Naive thymus-derived CD8-positive, alpha-beta T cell (primary cell): ENCODE measurements around the gene CLASRP. TPM values are rescaled to one million over a fixed set of nuclear protein-coding genes. Genes with fewer than 3 reads are reported as not detected.
A peak's percentile ranks its signal among the peaks of the same experiment; 100 is the strongest.

Experiments
- ATAC-seq, 2 donors: fragments of 150-1000 bp; cut with Tn5 transposase in 1 of 2; sonication (Bioruptor Pico), chemical (Tn5 transposase) in 1 of 2; 1 replicate in 1 of 2; 2 replicates in 1 of 2; pipeline ENCODE4 v1.10.0; 2021; ENCODE audit warnings: mild to moderate bottlenecking in 2 of 2, moderate library complexity in 2 of 2
- POLR2A ChIA-PET: fragments of 350-600 bp; sonication (Branson Sonifier 250); formaldehyde crosslinking; loops from one replicate; lab custom pipeline; 2021; ENCODE audit warnings: antibody characterized with exemption; lab: Charles Lee
- DNase-seq, 10 donors: peaks; one replicate each; pipeline versions ENCODE4 v3.0.0 to v3.0.0-alpha.2; 2020 to 2022
- H3K27ac Mint-ChIP-seq, 10 donors: one replicate each; pipeline ENCODE4 v1.8.0; 2020 to 2022; ENCODE audit warnings: mild to moderate bottlenecking in 10 of 10, mixed read lengths in 10 of 10, moderate library complexity in 4 of 10, inconsistent platforms in 1 of 10
- H3K27me3 Mint-ChIP-seq, 5 donors: one replicate each; pipeline ENCODE4 v1.8.0; 2021 to 2022; ENCODE audit warnings: mixed read lengths in 5 of 5
- H3K36me3 Mint-ChIP-seq, 3 donors: one replicate each; pipeline ENCODE4 v1.8.0; 2020 to 2022; ENCODE audit warnings: mixed read lengths in 3 of 3, mild to moderate bottlenecking in 2 of 3, inconsistent platforms in 1 of 3
- H3K4me1 Mint-ChIP-seq, 4 donors: one replicate each; pipeline ENCODE4 v1.8.0; 2021 to 2022; ENCODE audit warnings: mixed read lengths in 4 of 4
- H3K4me3 Mint-ChIP-seq, 10 donors: one replicate each; pipeline ENCODE4 v1.8.0; 2020 to 2022; ENCODE audit warnings: mild to moderate bottlenecking in 10 of 10, mixed read lengths in 10 of 10, moderate library complexity in 6 of 10, inconsistent platforms in 1 of 10
- H3K9me3 Mint-ChIP-seq, 9 donors: one replicate each; pipeline ENCODE4 v1.8.0; 2020 to 2022; ENCODE audit warnings: mixed read lengths in 9 of 9, mild to moderate bottlenecking in 3 of 9, inconsistent platforms in 1 of 9, moderate library complexity in 1 of 9
- polyA plus RNA-seq, 3 donors: library from polyadenylated mRNA; unstranded; fragments of 300-500 nt; fragmentation: Illumina TruSeq; gene quantifications; one replicate each; pipeline ENCODE4 v1.2.3, GENCODE V29; 2021
- total RNA-seq, 8 experiments: library from RNA in 2 of 8; stranded (reverse) in 2 of 8; gene quantifications; one replicate each; pipeline ENCODE4 v1.2.3 and lab custom pipeline; 2021 to 2026

Gene CLASRP
- total and polyA plus RNA-seq, 5 experiments from 2014 or later: 2.0 to 150 (median 6.7) TPM

DNA sequence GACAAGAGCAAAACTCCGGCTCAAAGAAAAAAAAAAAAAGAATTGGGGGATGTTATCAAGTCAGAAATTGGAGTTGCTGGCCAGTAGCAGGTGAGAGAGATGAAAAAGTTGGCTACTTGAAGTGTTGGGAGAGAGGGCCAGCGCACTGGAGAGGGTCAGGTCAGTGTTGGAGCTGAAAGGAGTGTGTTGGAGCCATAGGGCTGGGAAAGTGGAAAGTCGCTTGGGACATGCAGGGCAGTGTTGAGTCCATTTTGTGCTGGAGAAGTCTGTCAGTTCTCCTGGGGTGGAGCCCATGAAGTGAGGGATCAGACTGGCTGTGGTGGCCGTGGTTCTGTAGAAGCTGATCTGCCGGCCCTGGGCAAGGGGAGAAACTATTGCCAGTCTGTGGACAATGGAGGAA, 55.9 kb downstream of the CLASRP start:
- Mint-ChIP-seq H3K36me3 (peaks cover 0 to 6% (median 4%) of the 10 kb centered on the region in 3 donors), H3K27me3 (no peaks in the 10 kb centered on the region), H3K4me3 (peak overlapping the region; percentile 60 to 99 (median 93)), H3K9me3 (peaks cover 0 to 2% (median 0%) of the 10 kb centered on the region in 9 donors), H3K4me1 (peaks cover 61 to 84% (median 79%) of the 10 kb centered on the region in 4 donors), H3K27ac (peak overlapping the region; percentile 66 to 100 (median 83))
- POLR2A ChIA-PET: interaction anchor here (3.4 kb wide), 1 partner anchor 56 kb away, joined by 26 read pairs; the partner anchor contains the start of gene CLASRP
- no peak for DNase-seq
- no peak for ATAC-seq

DNA sequence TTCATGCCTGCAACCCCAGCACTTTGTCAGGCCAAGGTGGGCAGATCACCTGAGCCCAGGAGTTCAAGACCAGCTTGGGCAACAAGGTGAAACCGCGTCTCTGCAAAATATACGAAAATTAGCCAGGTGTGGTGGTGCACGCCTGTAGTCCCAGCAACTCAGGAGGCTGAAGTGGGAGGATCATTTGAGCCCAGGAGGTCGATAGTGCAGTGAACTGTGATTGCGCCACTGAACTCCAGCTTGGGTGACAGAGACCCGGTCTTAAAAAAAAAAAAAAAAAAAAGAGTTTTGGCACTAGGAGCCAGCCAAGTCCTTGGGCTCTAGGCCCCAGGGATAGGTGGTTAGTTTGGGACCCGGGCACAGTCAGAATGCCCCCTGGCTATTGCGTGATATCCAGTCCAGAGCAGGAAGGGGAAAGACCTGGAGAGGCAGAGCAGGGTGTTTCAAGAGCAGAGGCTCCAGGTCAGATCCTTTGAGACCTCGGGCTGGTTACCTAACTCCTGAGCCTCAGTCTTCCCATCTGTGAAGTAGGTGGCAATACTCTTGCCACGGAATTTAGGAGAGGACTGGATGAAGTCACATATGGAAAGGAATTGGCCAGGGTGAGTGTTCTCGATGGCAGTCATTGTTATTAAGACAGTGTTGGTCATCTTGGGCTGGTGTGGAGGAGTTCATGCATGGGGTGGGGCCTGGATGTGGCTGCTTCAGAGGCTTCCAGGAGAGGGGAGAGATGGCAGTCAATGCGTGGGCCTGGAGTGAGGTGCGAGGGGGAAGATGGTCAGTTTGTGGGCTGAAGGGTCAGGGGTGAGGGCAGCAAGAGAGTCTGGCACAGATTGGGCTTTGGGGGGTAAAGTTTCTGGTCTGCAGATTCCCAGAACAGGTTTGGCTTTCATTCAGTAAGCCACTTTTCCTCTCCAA, 56.9 kb downstream of the CLASRP start:
- H3K27ac Mint-ChIP-seq: peak overlapping the region in 7 of 10 donors; percentile 11 to 88 (median 67)
- POLR2A ChIA-PET: no interaction called here
- peaks cover 0 to 2% (median 0%) of the 10 kb centered on the region in 9 donors for H3K9me3 Mint-ChIP-seq
- DNase-seq: no peak
- peaks cover 0 to 6% (median 4%) of the 10 kb centered on the region in 3 donors for H3K36me3 Mint-ChIP-seq
- no peaks in the 10 kb centered on the region for H3K27me3 Mint-ChIP-seq
- peaks cover 61 to 88% (median 78%) of the 10 kb centered on the region in 4 donors for H3K4me1 Mint-ChIP-seq
- no peak for ATAC-seq
- peak overlapping the region in 8 of 10 donors; percentile 13 to 76 (median 53) for H3K4me3 Mint-ChIP-seq

DNA sequence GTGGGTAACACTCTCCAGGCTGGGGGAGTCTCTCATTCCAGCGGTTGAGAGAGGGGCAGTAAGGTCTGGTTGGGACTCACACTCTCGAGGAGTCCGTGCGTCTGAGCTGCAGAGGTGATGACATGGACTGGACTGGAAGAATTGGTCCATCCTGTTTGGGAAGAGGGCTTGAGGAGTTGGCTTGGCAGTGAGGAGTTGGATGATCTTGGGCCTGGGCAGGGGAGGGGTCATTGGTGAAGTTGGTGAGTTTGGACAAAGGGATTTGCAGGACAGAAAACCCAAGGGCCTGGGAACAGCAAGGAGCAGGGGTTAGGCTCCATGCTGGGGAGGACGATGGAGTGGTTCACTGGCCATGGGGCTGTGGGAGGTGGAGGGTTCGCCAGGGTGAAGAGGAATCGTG, 57.9 kb downstream of the CLASRP start:
- H3K27me3 Mint-ChIP-seq: no peaks in the 10 kb centered on the region
- DNase-seq: no peak
- peak overlapping the region in 9 of 10 donors; percentile 33 to 76 (median 52) for H3K4me3 Mint-ChIP-seq
- peaks cover 64 to 91% (median 80%) of the 10 kb centered on the region in 4 donors for H3K4me1 Mint-ChIP-seq
- peak overlapping the region in 9 of 10 donors; percentile 25 to 83 (median 73) for H3K27ac Mint-ChIP-seq
- POLR2A ChIA-PET: interaction anchor here (0.7 kb wide), 1 partner anchor 19 kb away, joined by 7 read pairs; no protein-coding TSS in a partner anchor
- peaks cover 0 to 2% (median 0%) of the 10 kb centered on the region in 3 donors for H3K36me3 Mint-ChIP-seq
- no peak for ATAC-seq
- H3K9me3 Mint-ChIP-seq: no peaks in the 10 kb centered on the region

DNA sequence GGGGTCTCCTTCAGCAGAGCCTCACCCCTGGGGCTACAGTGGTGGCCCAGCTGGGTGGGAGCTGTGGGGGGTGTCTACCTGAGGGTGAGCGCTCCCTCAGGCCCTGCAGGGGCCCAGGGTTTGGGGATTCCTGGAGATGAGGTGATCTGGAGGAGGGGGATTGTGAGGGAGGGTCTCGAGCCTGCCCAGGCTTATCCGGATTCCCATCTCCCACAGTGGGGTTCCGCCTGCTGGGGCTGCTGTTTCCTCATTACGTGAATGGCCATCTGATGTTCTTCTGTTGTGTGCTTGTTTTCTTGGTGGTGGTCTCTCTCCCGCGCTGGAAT, 58.6 kb downstream of the CLASRP start:
- Mint-ChIP-seq H3K9me3 (no peaks in the 10 kb centered on the region), H3K4me3 (peak overlapping the region in 8 of 10 donors; percentile 20 to 62 (median 28)), H3K27ac (peak overlapping the region in 5 of 10 donors; percentile 55 to 84 (median 70)), H3K4me1 (peaks cover 61 to 90% (median 83%) of the 10 kb centered on the region in 4 donors), H3K27me3 (no peaks in the 10 kb centered on the region), H3K36me3 (peaks cover 0 to 2% (median 0%) of the 10 kb centered on the region in 3 donors)
- DNase-seq: no peak
- ATAC-seq: no peak
- POLR2A ChIA-PET: interaction anchor here (0.7 to 1.7 kb wide), 2 partner anchors 20 to 59 kb away, joined by 4 to 7 read pairs; partner anchors contain the start of gene CLASRP

DNA sequence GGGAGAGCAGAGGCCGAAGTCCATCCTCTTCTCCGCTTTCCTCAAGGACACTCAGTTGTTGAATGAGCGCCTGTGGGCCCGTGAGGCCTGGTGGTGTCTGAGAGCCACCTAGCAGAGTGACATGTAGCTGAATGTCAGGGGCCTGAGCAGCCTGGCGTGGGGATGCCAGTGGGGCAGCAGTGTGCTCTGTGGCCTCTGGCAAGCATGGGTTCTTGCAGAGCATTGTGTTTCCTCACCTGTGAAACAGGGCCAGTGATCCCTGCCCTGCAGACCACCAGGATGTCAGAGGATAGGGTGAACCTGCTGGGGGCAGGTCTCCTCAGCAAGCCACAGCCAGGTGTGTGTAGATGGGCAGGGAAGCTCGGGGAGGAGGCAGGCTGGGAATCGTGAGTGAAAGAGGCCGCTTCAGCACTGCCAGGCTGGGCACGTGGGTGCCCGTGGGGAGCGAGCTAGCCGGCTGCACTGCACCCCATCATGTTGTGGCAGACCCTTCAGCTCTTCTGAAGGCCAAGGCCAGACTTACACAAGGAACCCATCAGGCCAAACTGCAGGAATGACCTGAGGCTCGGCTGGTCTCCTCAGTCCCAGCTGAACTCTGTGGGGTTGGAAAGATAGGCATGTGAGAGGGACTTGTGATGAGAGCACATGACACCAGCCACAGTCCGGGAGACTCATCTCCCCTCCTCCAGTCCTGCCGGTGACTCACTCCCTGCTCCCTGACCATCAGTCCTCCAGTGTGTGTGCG, 59.1 kb downstream of the CLASRP start:
- Mint-ChIP-seq H3K9me3 (no peaks in the 10 kb centered on the region), H3K27me3 (no peaks in the 10 kb centered on the region), H3K27ac (peak overlapping the region in 9 of 10 donors; percentile 47 to 90 (median 73)), H3K4me3 (peak overlapping the region in 8 of 10 donors; percentile 26 to 74 (median 50)), H3K36me3 (peaks cover 0 to 2% (median 0%) of the 10 kb centered on the region in 3 donors), H3K4me1 (peaks cover 57 to 90% (median 84%) of the 10 kb centered on the region in 4 donors)
- no peak for DNase-seq
- no peak for ATAC-seq
- POLR2A ChIA-PET: interaction anchor here (1.7 kb wide), 2 partner anchors 55 to 59 kb away, joined by 4 to 7 read pairs; partner anchors contain the start of gene CLASRP

GRCh38 chr19:45098521-45099466, 59.9 kb downstream of the CLASRP start:
- POLR2A ChIA-PET: interaction anchor here (1.7 kb wide), 2 partner anchors 54 to 60 kb away, joined by 4 to 7 read pairs; partner anchors contain the start of gene CLASRP
- peak overlapping the region; percentile 19 to 90 (median 73) for H3K27ac Mint-ChIP-seq
- H3K4me1 Mint-ChIP-seq: peaks cover 55 to 90% (median 86%) of the 10 kb centered on the region in 4 donors
- DNase-seq (no peak), ATAC-seq (peak in 1 of 2 donors; percentile 24)
- no peaks in the 10 kb centered on the region for H3K9me3 Mint-ChIP-seq
- peak overlapping the region in 7 of 10 donors; percentile 32 to 74 (median 56) for H3K4me3 Mint-ChIP-seq
- H3K27me3 Mint-ChIP-seq: no peaks in the 10 kb centered on the region
- peaks cover 0 to 2% (median 0%) of the 10 kb centered on the region in 3 donors for H3K36me3 Mint-ChIP-seq

DNA sequence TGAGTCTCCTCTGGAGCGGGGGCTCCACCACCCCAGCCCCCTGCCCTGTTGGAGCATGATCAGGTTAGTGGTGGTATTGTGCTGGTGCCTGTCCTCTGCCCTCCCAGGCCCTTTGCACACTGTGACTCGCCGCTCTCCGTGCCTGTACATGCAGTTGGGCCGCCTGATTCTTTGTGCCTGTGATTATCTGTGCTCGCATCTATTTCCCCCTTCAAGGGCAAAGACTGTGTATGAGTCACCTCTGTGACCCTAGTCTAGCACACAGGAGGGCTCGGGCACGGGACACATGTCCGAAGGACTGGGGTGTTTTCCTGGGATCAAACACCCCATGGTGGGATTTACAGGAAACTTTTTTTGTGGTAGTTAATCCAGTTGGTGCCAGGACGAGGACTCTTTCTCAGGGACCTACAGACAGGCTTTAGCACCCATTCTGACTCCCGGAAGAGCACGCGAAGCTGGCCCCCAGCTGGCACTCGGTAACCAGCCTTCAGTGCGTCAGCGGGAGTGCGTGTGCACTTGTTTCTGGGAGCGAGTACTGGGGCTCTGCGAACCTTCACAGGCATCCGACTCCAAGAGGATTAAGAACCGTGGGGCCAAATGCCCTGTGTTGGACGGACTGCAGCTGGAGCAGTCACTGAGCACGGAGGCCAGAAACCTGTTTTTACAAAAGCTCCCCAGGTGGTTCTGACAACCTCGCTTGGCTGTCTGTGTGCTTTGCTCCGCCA, 60.8 kb downstream of the CLASRP start:
- H3K4me3 Mint-ChIP-seq: peak overlapping the region in 4 of 10 donors; percentile 23 to 45 (median 38)
- H3K36me3 Mint-ChIP-seq: peaks cover 0 to 2% (median 0%) of the 10 kb centered on the region in 3 donors
- H3K4me1 Mint-ChIP-seq: peaks cover 55 to 90% (median 86%) of the 10 kb centered on the region in 4 donors
- POLR2A ChIA-PET: interaction anchor here (1.7 kb wide), 1 partner anchor 53 kb away, joined by 7 read pairs; no protein-coding TSS in a partner anchor
- DNase-seq: no peak
- ATAC-seq: no peak
- peak overlapping the region in 9 of 10 donors; percentile 35 to 86 (median 67) for H3K27ac Mint-ChIP-seq
- no peaks in the 10 kb centered on the region for H3K27me3 Mint-ChIP-seq
- no peaks in the 10 kb centered on the region for H3K9me3 Mint-ChIP-seq

GRCh38 chr19:45100201-45100600, 61.4 kb downstream of the CLASRP start:
- Mint-ChIP-seq H3K27ac (peak overlapping the region in 4 of 10 donors; percentile 33 to 81 (median 58)), H3K4me3 (peak overlapping the region in 2 of 10 donors; percentile 18 to 54), H3K4me1 (peaks cover 56 to 91% (median 86%) of the 10 kb centered on the region in 4 donors), H3K9me3 (no peaks in the 10 kb centered on the region), H3K27me3 (no peaks in the 10 kb centered on the region), H3K36me3 (peaks cover 0 to 2% (median 0%) of the 10 kb centered on the region in 3 donors)
- ATAC-seq (no peak), DNase-seq (no peak)
- POLR2A ChIA-PET: no interaction called here

GRCh38 chr19:45100846-45101252, 62.0 kb downstream of the CLASRP start:
- DNase-seq (no peak), ATAC-seq (no peak)
- Mint-ChIP-seq H3K27ac (peak overlapping the region in 7 of 10 donors; percentile 29 to 84 (median 72)), H3K4me3 (no peak overlapping the region), H3K9me3 (no peaks in the 10 kb centered on the region), H3K36me3 (peaks cover 0 to 2% (median 0%) of the 10 kb centered on the region in 3 donors), H3K4me1 (peaks cover 59 to 93% (median 87%) of the 10 kb centered on the region in 4 donors), H3K27me3 (no peaks in the 10 kb centered on the region)
- POLR2A ChIA-PET: interaction anchor here (1.0 kb wide), 1 partner anchor 8 kb away, joined by 4 read pairs; the partner anchor contains the start of gene PPP1R37

DNA sequence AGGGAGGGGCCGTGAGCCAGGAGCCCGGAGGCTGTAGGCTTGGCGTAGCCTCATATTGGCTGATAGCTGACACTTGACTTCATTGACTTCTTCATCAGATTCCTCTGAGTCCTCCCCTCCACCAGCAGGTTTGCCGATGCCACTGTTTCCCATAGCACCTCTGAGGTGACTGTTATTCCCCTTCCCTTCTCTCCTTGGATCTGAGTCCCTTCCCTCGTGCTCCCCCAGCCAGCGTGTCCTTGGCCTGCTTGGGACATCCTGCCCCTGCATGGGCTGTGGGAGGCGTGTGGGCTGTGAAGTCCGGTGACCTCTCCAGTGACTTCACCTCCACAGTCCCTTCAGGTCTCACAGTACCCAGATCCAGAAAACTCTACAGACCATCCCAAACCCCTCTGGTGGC, 63.0 kb downstream of the CLASRP start:
- H3K4me1 Mint-ChIP-seq: peaks cover 49 to 88% (median 82%) of the 10 kb centered on the region in 4 donors
- no peaks in the 10 kb centered on the region for H3K27me3 Mint-ChIP-seq
- peak overlapping the region in 7 of 10 donors; percentile 25 to 93 (median 75) for H3K27ac Mint-ChIP-seq
- H3K36me3 Mint-ChIP-seq: peaks cover 0 to 2% (median 0%) of the 10 kb centered on the region in 3 donors
- H3K9me3 Mint-ChIP-seq: no peaks in the 10 kb centered on the region
- DNase-seq: no peak
- ATAC-seq: no peak
- POLR2A ChIA-PET: interaction anchor here (1.0 kb wide), 2 partner anchors 9 to 20 kb away, joined by 3 to 4 read pairs; partner anchors contain the start of gene PPP1R37
- peak overlapping the region in 1 of 10 donors; percentile 7 for H3K4me3 Mint-ChIP-seq
